ENCODE results near the gene IPMK. TPM values are rescaled to one million over a fixed set of nuclear protein-coding genes. Genes with fewer than 3 reads are reported as not detected.

Gene IPMK
- total RNA-seq, 1 donor = 10.9 TPM

- DNase-seq (ENCODE audit: insufficient read length, low spot score, missing footprints) = no peak
These were observed 88.9 kb downstream of the IPMK start for GRCh38 chr10:58178811-58179210.

DNA sequence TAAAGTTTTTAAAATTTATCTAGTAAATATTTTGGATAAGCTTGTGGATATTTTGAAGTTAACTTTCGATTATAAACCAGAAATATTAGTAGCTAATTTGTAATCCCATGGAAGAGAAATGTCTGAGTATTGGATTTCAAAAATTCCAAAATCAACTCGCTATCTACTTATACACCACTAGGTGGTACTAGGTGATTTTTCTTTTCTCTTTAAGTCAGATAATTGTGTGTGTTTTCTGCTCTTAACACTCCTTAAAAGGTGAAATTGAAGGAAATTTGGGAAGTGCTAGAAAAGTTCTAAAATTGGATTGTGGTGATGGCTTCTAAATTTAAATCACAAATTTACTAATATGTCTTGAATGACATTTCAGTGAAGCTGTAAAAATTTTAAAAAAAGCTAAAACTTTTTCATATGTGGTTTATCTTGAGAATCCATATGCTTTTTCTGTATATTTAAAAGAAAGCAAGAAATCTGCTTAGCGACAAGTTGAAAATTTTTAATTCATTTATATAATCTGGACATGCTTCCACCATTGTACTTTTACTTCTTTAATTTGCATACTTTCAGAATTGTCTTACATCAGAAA is 90.2 kb downstream of the IPMK start:
- no peaks in the 10 kb centered on the region for H3K36me3 ChIP-seq (ENCODE audit: insufficient read depth, low read length)
- no peaks in the 10 kb centered on the region for H3K4me1 ChIP-seq (ENCODE audit: insufficient read depth, low read length)
- no peak overlapping the region for H3K27ac ChIP-seq (ENCODE audit: low read depth, low read length)
- H3K9me3 ChIP-seq (ENCODE audit: low read depth, low read length) = no peaks in the 10 kb centered on the region
- peaks cover 8% of the 10 kb centered on the region for H3K27me3 ChIP-seq (ENCODE audit: insufficient read depth, low read length)
- peak; percentile 19 for DNase-seq (ENCODE audit: insufficient read length, low spot score, missing footprints)
- no peak overlapping the region for H3K4me2 ChIP-seq (ENCODE audit: insufficient read depth, low read length)
- peak; percentile 57 for TF ChIP-seq CTCF (IDR thresholded peaks at IDR 0.05; ENCODE audit: extremely low read depth, low read depth, low read length)
- H4K20me1 ChIP-seq (ENCODE audit: insufficient read depth, low read length) = no peaks in the 10 kb centered on the region
- no peaks in the 10 kb centered on the region for H3K79me2 ChIP-seq (ENCODE audit: insufficient read depth, low read length)
- H2AFZ ChIP-seq (ENCODE audit: low read length) = no peak overlapping the region
- no peak overlapping the region for H3K4me3 ChIP-seq (ENCODE audit: insufficient read depth, low read length)

More at GRCh38 chr10:58178811-58179210, 88.9 kb downstream of the IPMK start:
- Histone ChIP-seq H3K36me3 (ENCODE audit: insufficient read depth, low read length) (no peaks in the 10 kb centered on the region), H3K79me2 (ENCODE audit: insufficient read depth, low read length) (no peaks in the 10 kb centered on the region), H3K27me3 (ENCODE audit: insufficient read depth, low read length) (peaks cover 3% of the 10 kb centered on the region), H3K9me3 (ENCODE audit: low read depth, low read length) (no peaks in the 10 kb centered on the region), H3K4me3 (ENCODE audit: insufficient read depth, low read length) (no peak overlapping the region), H3K4me2 (ENCODE audit: insufficient read depth, low read length) (no peak overlapping the region), H4K20me1 (ENCODE audit: insufficient read depth, low read length) (no peaks in the 10 kb centered on the region), H3K4me1 (ENCODE audit: insufficient read depth, low read length) (no peaks in the 10 kb centered on the region), H3K27ac (ENCODE audit: low read depth, low read length) (no peak overlapping the region), H2AFZ (ENCODE audit: low read length) (no peak overlapping the region)
- TF ChIP-seq CTCF (IDR thresholded peaks at IDR 0.05; ENCODE audit: extremely low read depth, low read depth, low read length) = no peak

- H3K36me3 ChIP-seq (ENCODE audit: insufficient read depth, low read length) = no peaks in the 10 kb centered on the region
- no peak for TF ChIP-seq CTCF (IDR thresholded peaks at IDR 0.05; ENCODE audit: extremely low read depth, low read depth, low read length)
- H3K27me3 ChIP-seq (ENCODE audit: insufficient read depth, low read length) = peaks cover 13% of the 10 kb centered on the region
- no peaks in the 10 kb centered on the region for H4K20me1 ChIP-seq (ENCODE audit: insufficient read depth, low read length)
- H3K9me3 ChIP-seq (ENCODE audit: low read depth, low read length) = no peaks in the 10 kb centered on the region
- no peaks in the 10 kb centered on the region for H3K4me1 ChIP-seq (ENCODE audit: insufficient read depth, low read length)
- no peak overlapping the region for H2AFZ ChIP-seq (ENCODE audit: low read length)
- no peak overlapping the region for H3K27ac ChIP-seq (ENCODE audit: low read depth, low read length)
- H3K4me3 ChIP-seq (ENCODE audit: insufficient read depth, low read length) = no peak overlapping the region
- H3K4me2 ChIP-seq (ENCODE audit: insufficient read depth, low read length) = no peak overlapping the region
- H3K79me2 ChIP-seq (ENCODE audit: insufficient read depth, low read length) = no peaks in the 10 kb centered on the region
- no peak for DNase-seq (ENCODE audit: insufficient read length, low spot score, missing footprints)
These were observed 91.4 kb downstream of the IPMK start for GRCh38 chr10:58175990-58176900.

- no peak for DNase-seq (ENCODE audit: insufficient read length, low spot score, missing footprints)
- no peaks in the 10 kb centered on the region for H3K79me2 ChIP-seq (ENCODE audit: insufficient read depth, low read length)
- H3K4me1 ChIP-seq (ENCODE audit: insufficient read depth, low read length) = no peaks in the 10 kb centered on the region
- no peak overlapping the region for H3K4me3 ChIP-seq (ENCODE audit: insufficient read depth, low read length)
- H3K27ac ChIP-seq (ENCODE audit: low read depth, low read length) = no peak overlapping the region
- H3K4me2 ChIP-seq (ENCODE audit: insufficient read depth, low read length) = no peak overlapping the region
- H4K20me1 ChIP-seq (ENCODE audit: insufficient read depth, low read length) = no peaks in the 10 kb centered on the region
- H3K27me3 ChIP-seq (ENCODE audit: insufficient read depth, low read length) = peaks cover 13% of the 10 kb centered on the region
- H3K36me3 ChIP-seq (ENCODE audit: insufficient read depth, low read length) = no peaks in the 10 kb centered on the region
- no peaks in the 10 kb centered on the region for H3K9me3 ChIP-seq (ENCODE audit: low read depth, low read length)
- TF ChIP-seq CTCF (IDR thresholded peaks at IDR 0.05; ENCODE audit: extremely low read depth, low read depth, low read length) = no peak
- H2AFZ ChIP-seq (ENCODE audit: low read length) = no peak overlapping the region
These were observed 92.9 kb downstream of the IPMK start for GRCh38 chr10:58174831-58175230.

Measured in osteoblast (primary cell).